GM18873 (cell line): ENCODE measurements around the gene HOXB4.
"Not testable (repeated sequence)": the region's sequence is repeated elsewhere in the genome, so short reads cannot be mapped to it uniquely, and the experiment has no call there.

Source experiments
- ATAC-seq: cut with Tn5 transposase; IDR thresholded peaks from one replicate; pipeline ENCODE4 v1.9.1; 2021; ENCODE audit warnings: mild to moderate bottlenecking, moderate library complexity, moderate number of reproducible peaks; ENCODE audit not compliant: unreplicated experiment, low FRiP score

Gene HOXB4

DNA sequence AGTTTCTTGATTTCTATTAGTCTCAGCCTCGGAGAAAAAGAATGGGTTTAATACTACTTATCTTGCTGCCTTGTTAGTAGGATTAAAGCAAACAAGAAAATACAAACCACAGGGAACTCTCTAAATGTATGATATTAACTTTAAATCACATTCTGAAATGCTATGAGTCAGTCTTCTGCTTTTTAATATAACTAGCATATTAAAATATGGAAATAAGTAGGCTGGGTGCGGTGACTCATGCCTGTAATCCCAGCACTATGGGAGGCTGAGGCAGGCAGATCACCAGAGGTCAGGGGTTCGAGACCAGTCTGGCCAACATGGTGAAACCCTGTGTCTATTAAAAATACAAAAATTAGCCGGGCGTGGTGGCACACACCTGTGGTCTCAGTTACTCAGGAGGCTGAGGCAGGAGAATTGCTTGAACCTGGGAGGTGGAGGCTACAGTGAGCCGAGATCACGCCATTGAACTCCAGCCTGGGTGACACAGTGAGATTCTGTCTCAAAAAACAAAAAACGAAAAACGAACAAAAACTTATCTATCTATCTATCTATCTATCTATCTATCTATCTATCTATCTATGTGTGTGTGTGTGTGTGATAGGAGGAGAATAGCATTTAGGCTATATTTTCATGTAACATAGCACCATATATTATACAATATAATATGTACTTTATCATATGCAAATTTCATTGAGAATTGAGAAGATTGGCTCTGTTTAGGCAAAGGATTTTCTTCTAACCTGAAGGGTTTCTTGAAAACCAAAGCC is 42.2 kb downstream of the HOXB4 start:
- not testable (repeated sequence) for ATAC-seq

DNA sequence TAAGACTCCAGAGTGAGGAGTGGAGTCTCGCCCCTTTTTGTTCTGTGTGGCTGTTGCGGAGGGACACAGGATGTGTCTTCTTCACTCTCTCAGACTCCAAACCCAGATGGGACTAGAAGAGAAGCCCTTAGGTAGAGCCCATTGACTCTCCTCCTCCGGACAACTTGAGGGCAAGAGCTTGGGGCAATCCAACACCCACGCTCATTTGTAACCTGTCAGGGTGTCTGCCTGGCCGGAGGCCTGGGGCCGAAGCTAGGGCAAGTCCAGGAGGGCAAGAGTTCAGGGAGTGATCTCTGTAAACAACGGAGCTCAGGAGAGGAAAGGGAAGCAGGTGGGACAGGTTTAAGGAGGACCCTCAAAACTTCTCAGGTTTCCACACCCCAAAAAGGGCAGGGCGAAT is 45.9 kb downstream of the HOXB4 start:
- ATAC-seq: no peak

DNA sequence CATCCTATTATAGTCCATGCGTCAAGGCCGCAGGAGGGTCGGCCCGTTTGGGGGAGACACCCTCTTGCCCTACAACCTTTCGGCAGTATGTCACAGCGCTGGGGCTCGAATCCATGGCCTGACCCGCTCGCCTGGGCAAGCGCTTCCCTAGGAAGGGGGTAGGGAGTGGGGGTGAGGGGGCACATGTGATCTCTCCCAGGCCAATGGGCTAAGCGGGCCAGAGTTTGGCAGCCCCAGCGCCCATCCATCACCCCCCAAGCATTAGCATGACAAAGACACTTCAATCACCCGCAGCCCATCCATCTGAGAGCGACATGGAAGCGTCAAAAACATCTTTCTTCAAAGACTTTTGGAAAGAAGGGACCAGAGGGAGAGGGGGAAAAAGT is 47.3 kb downstream of the HOXB4 start, which contains the start of gene HOXB1:
Gene HOXB1, minus strand, starts transcription at position 125 of the 386 bp plus-strand sequence. Its CDS starts 107 bp downstream, at position 18.
- no peak for ATAC-seq

DNA sequence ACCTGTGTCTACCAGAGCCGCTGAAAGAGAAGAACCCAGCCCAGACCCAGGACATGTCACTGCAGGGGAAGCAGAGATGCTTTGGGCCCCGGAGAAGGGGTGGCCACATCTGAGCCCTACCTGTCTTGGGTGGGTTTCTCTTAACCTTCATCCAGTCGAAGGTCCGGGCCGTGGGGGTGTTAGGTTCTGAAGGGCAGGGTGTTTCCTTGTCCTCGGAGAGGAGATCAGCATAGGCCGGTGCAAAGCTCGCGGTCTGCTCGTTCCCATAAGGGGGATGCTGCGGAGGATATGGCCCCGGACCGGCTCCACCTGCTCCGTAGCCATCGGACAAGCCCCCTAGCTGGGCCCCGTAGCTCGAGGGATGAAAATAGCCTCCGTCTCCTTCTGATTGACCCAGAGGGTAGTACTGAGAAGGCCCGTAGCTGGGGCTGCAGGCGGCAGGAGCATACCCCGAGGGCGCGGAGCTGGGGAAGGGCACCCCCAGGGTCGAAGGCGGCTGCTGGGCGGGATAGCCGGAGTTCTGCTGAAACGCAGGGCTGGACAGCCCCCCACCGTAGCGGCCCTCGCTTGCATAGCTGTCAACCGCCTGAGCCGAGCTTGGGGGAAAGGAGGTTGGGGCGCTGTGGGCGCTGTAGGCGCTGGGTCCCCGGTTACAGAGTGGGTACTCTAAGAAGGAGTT is 47.8 kb downstream of the HOXB4 start:
- no peak for ATAC-seq

DNA sequence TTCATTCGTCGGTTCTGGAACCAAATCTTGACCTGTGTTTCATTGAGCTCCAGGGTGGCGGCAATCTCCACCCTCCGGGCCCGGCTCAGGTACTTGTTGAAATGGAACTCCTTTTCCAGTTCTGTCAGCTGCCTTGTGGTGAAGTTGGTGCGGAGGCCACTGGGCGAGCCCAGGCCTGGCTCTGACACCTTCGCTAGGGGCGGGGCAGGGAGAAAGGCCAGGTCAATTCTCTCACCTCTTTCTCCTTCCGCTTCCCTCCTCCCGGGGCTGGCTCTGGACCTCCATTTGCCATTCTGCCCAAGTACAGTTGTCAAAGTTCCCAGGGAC is 48.5 kb downstream of the HOXB4 start:
- ATAC-seq: no peak

DNA sequence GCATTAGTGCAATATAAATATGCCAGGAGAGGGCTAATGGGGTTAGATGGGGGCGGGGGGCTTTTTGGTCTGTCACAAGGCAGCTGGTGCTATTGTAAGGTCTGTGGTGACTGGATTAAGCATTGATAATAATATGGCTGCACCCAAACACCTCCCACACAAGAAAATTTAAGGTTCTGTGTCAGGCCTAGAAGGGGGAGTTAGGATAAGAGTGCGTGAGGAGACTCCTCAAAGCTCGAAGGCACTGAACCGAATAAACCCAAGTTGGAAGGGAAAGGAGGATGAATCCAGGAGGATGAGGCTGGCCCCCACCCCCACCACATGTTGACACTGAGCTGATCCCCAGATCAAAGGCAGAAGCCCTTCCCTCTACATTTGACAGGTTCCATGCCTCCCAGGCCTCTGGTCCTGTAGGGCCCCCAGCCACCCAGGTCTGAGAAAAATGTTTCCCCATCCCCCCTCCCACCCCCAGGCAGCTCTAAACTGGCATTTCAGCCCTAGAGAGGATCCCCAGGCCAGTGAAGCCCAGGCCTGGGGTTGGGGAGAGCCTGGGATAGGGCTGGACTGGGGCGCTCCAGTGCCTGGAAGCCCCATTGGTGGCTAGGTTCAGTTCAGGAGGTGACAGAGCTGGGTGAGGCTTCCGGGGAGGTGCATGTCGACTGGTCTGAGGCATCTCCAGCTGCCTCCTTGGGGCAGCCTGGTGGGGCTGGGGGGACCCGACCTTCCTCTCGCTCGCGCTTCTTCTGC is 49.0 kb downstream of the HOXB4 start:
- ATAC-seq: no peak

DNA sequence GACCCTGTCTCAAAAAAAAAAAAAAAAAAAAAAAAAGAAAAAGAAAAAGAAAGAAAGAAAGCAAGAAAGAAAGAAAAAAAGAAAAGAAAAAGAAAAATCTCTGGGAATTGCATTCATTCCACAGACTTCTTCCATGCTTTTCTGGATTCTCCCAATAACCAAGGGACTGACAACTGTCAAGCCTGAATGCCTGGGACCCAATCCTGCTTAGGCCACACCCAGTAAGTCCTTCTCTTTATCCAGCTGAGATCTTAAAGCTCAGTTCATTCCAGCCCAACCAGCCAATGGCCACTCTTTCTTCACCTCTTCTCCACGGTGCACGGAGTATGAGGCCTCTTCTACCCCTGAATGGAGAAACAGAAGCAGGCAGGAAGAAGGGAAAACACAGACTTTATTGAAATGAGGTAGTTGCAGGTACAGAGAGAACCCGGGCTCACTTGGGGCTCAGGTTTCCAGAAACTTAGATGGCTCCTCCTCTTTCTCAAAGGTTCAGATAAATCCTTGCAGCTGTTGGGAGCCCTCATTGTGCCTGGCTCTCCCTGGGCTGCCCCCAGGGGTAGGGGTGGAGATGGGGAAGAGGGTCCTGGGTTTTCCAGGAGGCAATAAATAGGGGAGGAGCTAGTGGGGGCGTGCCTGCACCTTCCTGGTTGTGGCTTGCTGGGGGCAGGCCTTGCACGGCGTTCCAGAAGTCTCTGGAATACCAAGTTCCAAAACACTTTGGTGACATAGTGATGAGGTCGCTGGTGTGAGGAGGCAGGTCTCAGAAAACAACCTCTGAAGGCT is 49.8 kb downstream of the HOXB4 start:
- ATAC-seq: no peak

DNA sequence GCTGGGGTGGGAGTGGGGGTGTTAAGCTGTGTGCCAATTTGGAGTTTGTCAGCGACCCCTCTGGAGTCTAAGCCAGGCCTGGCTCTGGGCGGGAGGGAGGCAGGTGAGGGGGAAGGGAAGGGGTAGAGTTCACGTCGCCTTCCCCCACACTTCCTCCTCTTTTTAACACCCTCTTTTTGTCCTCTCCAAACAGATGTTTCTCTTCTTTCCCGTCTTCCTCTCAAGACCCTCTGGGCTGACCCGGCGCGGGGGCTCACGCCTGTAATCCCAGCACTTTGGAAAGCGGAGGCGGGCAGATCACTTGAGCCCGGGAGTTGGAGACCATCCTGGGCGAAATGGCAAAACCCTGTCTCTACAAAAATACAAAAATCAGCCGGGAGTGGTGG is 50.6 kb downstream of the HOXB4 start:
- no peak for ATAC-seq

DNA sequence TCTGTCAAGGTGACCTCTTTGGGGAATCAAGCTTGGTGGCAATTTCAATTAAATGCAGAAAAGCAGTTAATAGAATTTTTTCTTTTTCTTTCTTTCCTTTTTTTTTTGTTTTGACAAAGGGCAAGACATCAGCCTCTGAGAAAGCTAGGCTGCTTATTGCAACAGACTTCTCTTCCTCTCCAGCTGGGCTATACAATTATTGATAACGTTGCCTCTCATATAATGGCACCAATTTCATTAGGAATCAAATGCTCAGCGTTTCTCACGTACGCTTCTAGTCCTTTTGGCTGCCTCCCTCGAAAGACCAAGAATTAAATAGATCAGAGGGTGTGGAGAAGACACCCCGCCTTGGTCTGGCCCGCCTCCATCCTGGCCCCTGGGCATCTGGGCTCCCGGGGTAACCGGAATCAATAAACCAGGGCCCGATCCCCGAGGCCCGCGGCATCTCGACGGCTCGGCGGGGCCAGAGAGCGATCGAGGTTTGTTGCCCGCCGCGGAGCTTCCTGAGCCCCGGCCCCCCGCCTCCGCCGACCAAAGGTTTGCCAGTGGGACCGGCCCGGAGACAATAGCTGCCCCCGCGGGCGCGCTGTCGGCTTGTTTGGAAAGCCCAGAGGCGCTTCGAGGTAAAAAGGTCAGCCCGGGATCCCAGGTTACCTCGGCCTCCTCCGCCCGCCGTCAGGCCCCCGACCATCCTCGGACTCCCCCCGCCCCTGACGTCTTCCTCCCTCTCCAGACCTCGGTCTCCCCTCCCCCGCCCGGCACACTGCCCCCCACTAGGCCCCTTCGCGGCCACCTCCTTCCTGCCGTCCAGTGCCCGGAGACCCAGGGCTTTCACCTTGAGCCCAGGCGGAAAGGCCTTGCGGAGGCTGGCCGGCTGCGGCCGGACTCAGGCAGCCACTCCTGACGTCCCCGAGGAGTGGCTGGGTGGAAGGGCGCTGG is 51.3 kb downstream of the HOXB4 start:
- no peak for ATAC-seq
